DOHH2 (cell line): ENCODE measurements around the gene AP1G2.

Source experiments
- H3F3A ChIP-seq: fragments of 200-600 bp; sonication (generic), shearing (Covaris generic); 2 replicates; pipeline ENCODE4 v1.6.0; 2016; ENCODE audit warnings: antibody characterized with exemption, mild to moderate bottlenecking; ENCODE audit not compliant: control insufficient read depth, insufficient read depth
- H3K27ac ChIP-seq: fragments of 200-600 bp; sonication (generic); 2 replicates; pipeline ENCODE4 v1.5.1; 2014; ENCODE audit warnings: low read depth, mild to moderate bottlenecking, low read length, moderate library complexity
- H3K27me3 ChIP-seq: fragments of 200-600 bp; sonication (generic); 2 replicates; pipeline ENCODE4 v1.6.1; 2014; ENCODE audit warnings: mild to moderate bottlenecking, low read length, mixed read lengths; ENCODE audit not compliant: control insufficient read depth
- H3K36me3 ChIP-seq: fragments of 200-600 bp; sonication (generic); 2 replicates; pipeline ENCODE4 v1.6.1; 2014; ENCODE audit warnings: mild to moderate bottlenecking, low read length, moderate library complexity, mixed read lengths; ENCODE audit not compliant: control insufficient read depth
- H3K4me1 ChIP-seq: fragments of 200-600 bp; sonication (generic); 2 replicates; pipeline ENCODE4 v1.6.1; 2014; ENCODE audit warnings: mild to moderate bottlenecking, low read length, mixed read lengths; ENCODE audit not compliant: control insufficient read depth
- H3K4me2 ChIP-seq: fragments of 200-600 bp; sonication (generic); 2 replicates; pipeline ENCODE4 v1.6.0; 2014; ENCODE audit warnings: mild to moderate bottlenecking, low read length, moderate library complexity
- H3K4me3 ChIP-seq: fragments of 200-600 bp; sonication (generic); 2 replicates; pipeline ENCODE4 v1.5.1; 2014; ENCODE audit warnings: mild to moderate bottlenecking, low read length, mixed read lengths
- H3K79me2 ChIP-seq: fragments of 200-600 bp; sonication (generic); 2 replicates; pipeline ENCODE4 v1.6.1; 2014; ENCODE audit warnings: mild to moderate bottlenecking, low read length, mixed read lengths; ENCODE audit not compliant: control insufficient read depth
- H3K9me2 ChIP-seq: fragments of 200-600 bp; sonication (generic); replicated peaks from 2 replicates; pipeline ENCODE4 v1.6.1; 2014; ENCODE audit warnings: mild to moderate bottlenecking, low read length, mixed read lengths; ENCODE audit not compliant: control insufficient read depth
- H3K9me3 ChIP-seq: fragments of 200-600 bp; sonication (generic); 2 replicates; pipeline ENCODE4 v1.6.1; 2014; ENCODE audit warnings: antibody characterized with exemption, low read length, mixed read lengths; ENCODE audit not compliant: control insufficient read depth, insufficient read depth
- H4K20me1 ChIP-seq: fragments of 200-600 bp; sonication (generic); 2 replicates; pipeline ENCODE4 v1.6.0; 2014; ENCODE audit warnings: low read depth, mild to moderate bottlenecking, antibody characterized with exemption, low read length, moderate library complexity; ENCODE audit not compliant: control insufficient read depth, insufficient read depth
- EZH2phosphoT487 ChIP-seq: fragments of 200-600 bp; sonication (generic); IDR thresholded peaks from 2 replicates; pipeline ENCODE4 v1.6.1; 2017; ENCODE audit warnings: borderline replicate concordance, mild to moderate bottlenecking, antibody characterized with exemption, low read length, moderate library complexity, mixed read lengths
- TF ChIP-seq, protein P1 (sequence below): fragments of 200-600 bp; sonication (generic); IDR thresholded peaks from one replicate; pipeline ENCODE4 v1.5.1; 2014; ENCODE audit warnings: antibody characterized with exemption, mild to moderate bottlenecking, low read depth, low read length; ENCODE audit not compliant: poor library complexity, severe bottlenecking

AP1G2 gene

DNA sequence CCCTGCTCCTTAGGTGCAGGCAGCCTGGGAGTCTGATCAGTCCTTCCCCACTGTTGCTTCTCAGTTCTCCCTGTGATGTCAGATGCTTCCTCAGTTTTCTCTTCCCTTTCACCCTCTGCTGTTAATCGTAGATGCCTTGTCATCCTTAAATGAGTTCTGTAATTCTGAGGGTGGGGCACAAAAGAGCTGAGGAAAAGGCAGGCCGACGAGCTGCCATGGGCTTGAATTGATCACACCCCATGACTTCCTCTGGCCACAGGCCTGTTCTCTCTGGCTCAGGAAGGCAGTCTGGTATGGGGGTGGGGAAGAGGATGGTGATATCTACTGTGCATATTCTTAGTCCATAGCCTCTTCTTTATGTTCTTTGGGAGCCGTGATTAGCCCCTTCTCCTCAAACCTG is 5.2 kb upstream of the AP1G2 start:
- Histone ChIP-seq H3K4me3 (no peak overlapping the region), H3F3A (no peaks in the 10 kb centered on the region), H3K9me2 (no peaks in the 10 kb centered on the region), H3K4me1 (peaks cover 14% of the 10 kb centered on the region), H3K79me2 (peaks cover 3% of the 10 kb centered on the region; the same call in 1 of the 2 replicates), H3K27me3 (peaks cover 11% of the 10 kb centered on the region), H4K20me1 (no peaks in the 10 kb centered on the region), H3K27ac (no peak overlapping the region), H3K9me3 (no peaks in the 10 kb centered on the region), H3K36me3 (no peaks in the 10 kb centered on the region), H3K4me2 (no peak overlapping the region)
- TF ChIP-seq, protein P1, sequence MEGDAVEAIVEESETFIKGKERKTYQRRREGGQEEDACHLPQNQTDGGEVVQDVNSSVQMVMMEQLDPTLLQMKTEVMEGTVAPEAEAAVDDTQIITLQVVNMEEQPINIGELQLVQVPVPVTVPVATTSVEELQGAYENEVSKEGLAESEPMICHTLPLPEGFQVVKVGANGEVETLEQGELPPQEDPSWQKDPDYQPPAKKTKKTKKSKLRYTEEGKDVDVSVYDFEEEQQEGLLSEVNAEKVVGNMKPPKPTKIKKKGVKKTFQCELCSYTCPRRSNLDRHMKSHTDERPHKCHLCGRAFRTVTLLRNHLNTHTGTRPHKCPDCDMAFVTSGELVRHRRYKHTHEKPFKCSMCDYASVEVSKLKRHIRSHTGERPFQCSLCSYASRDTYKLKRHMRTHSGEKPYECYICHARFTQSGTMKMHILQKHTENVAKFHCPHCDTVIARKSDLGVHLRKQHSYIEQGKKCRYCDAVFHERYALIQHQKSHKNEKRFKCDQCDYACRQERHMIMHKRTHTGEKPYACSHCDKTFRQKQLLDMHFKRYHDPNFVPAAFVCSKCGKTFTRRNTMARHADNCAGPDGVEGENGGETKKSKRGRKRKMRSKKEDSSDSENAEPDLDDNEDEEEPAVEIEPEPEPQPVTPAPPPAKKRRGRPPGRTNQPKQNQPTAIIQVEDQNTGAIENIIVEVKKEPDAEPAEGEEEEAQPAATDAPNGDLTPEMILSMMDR = no peak
- TF ChIP-seq EZH2phosphoT487 = no peak

DNA sequence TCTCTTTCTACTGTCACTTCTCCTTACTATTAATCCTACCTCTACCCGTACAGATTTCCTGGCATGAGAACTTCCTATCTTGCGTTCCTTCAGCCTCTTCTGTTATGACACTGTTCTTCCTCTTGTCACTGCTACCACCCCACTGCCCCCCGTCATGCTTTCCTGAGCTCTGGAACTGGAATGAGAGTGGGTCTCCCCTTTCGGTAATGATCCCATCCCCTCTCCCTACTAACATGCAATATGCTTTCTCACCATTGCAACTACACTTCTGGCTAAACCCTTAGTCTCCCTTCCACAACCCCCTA is 4.9 kb upstream of the AP1G2 start:
- no peaks in the 10 kb centered on the region for H3K36me3 ChIP-seq
- no peak for TF ChIP-seq EZH2phosphoT487
- TF ChIP-seq, protein P1 = no peak
- no peaks in the 10 kb centered on the region for H3K9me3 ChIP-seq
- no peaks in the 10 kb centered on the region for H3K9me2 ChIP-seq
- H3K4me3 ChIP-seq = no peak overlapping the region
- peaks cover 14% of the 10 kb centered on the region for H3K4me1 ChIP-seq
- peaks cover 8% of the 10 kb centered on the region for H3K27me3 ChIP-seq
- no peak overlapping the region for H3K4me2 ChIP-seq
- H3K27ac ChIP-seq = no peak overlapping the region
- H3F3A ChIP-seq = no peaks in the 10 kb centered on the region
- no peaks in the 10 kb centered on the region for H4K20me1 ChIP-seq
- H3K79me2 ChIP-seq = peaks cover 4% of the 10 kb centered on the region

GRCh38 chr14:23571701-23572523 is 4.3 kb upstream of the AP1G2 start:
- H3K9me3 ChIP-seq = no peaks in the 10 kb centered on the region
- no peaks in the 10 kb centered on the region for H3K9me2 ChIP-seq
- H4K20me1 ChIP-seq = no peaks in the 10 kb centered on the region
- H3K27me3 ChIP-seq = peaks cover 3% of the 10 kb centered on the region; the same call in 1 of the 2 replicates
- peaks cover 14% of the 10 kb centered on the region for H3K4me1 ChIP-seq
- H3K27ac ChIP-seq = no peak overlapping the region
- peaks cover 4% of the 10 kb centered on the region; the same call in 1 of the 2 replicates for H3K36me3 ChIP-seq
- TF ChIP-seq, protein P1 = no peak
- no peak for TF ChIP-seq EZH2phosphoT487
- no peak overlapping the region for H3K4me3 ChIP-seq
- no peaks in the 10 kb centered on the region for H3F3A ChIP-seq
- peaks cover 10% of the 10 kb centered on the region for H3K79me2 ChIP-seq
- H3K4me2 ChIP-seq = no peak overlapping the region
